Activated naive CD8-positive, alpha-beta T cell treated with anti-CD3 and anti-CD28 coated beads, Interleukin-2, amount 50 U/mL, for 16 hours (primary cell): ENCODE results near the gene LARP1.
A peak's percentile ranks its signal among the peaks of the same experiment; 100 is the strongest.

Experiments
- DNase-seq: peaks from one replicate; pipeline ENCODE4 v3.0.0-alpha.2; 2020; ENCODE audit warnings: low read depth, low spot score

LARP1 gene

GRCh38 chr5:154788212-154788611 is 33.0 kb downstream of the LARP1 start:
- no peak for DNase-seq

GRCh38 chr5:154791535-154791934 is 36.4 kb downstream of the LARP1 start:
- DNase-seq = no peak

- no peak for DNase-seq
Observed at GRCh38 chr5:154793599-154794524, 38.7 kb downstream of the LARP1 start.

GRCh38 chr5:154794525-154795234 is 39.5 kb downstream of the LARP1 start:
- DNase-seq = no peak

GRCh38 chr5:154795235-154795596 is 40.0 kb downstream of the LARP1 start:
- no peak for DNase-seq

- no peak for DNase-seq
Observed at GRCh38 chr5:154797762-154798161, 42.6 kb downstream of the LARP1 start.

- DNase-seq = no peak
Observed at GRCh38 chr5:154800582-154800981, 45.4 kb downstream of the LARP1 start.

- DNase-seq = no peak
Observed at GRCh38 chr5:154801083-154801482, 45.9 kb downstream of the LARP1 start.

GRCh38 chr5:154802050-154802449 is 46.9 kb downstream of the LARP1 start:
- DNase-seq = no peak

GRCh38 chr5:154806176-154806575 is 51.0 kb downstream of the LARP1 start:
- no peak for DNase-seq

- no peak for DNase-seq
Observed at GRCh38 chr5:154811239-154811638, 56.1 kb downstream of the LARP1 start.

GRCh38 chr5:154811653-154812465 is 56.7 kb downstream of the LARP1 start:
- peak; percentile 32 for DNase-seq

GRCh38 chr5:154813158-154813557 is 58.0 kb downstream of the LARP1 start:
- no peak for DNase-seq

- DNase-seq = no peak
Observed at GRCh38 chr5:154813736-154814135, 58.6 kb downstream of the LARP1 start.

- DNase-seq = no peak
Observed at GRCh38 chr5:154815025-154815424, 59.8 kb downstream of the LARP1 start.

- DNase-seq = no peak
Observed at GRCh38 chr5:154815684-154816247, 60.6 kb downstream of the LARP1 start.

- DNase-seq = no peak
Observed at GRCh38 chr5:154816891-154817492, 61.8 kb downstream of the LARP1 start.

- DNase-seq = no peak
Observed at GRCh38 chr5:154817815-154818214, 62.6 kb downstream of the LARP1 start.

GRCh38 chr5:154818471-154819116 is 63.4 kb downstream of the LARP1 start:
- no peak for DNase-seq

- no peak for DNase-seq
Observed at GRCh38 chr5:154819546-154819945, 64.4 kb downstream of the LARP1 start.

GRCh38 chr5:154820383-154820782 is 65.2 kb downstream of the LARP1 start:
- DNase-seq = no peak
